Stimulated activated CD4-positive, alpha-beta T cell treated with anti-CD3 and anti-CD28 coated beads, Interleukin-2, amount 100 ng/mL, for 4 hours (primary cell): ENCODE measurements around the gene PLPPR1.
"Not testable (repeated sequence)": the region's sequence is repeated elsewhere in the genome, so short reads cannot be mapped to it uniquely, and the experiment has no call there.

Source experiments
- DNase-seq: peaks from one replicate; pipeline ENCODE4 v3.0.0-alpha.2; 2020; ENCODE audit warnings: low read depth

The PLPPR1 gene

GRCh38 chr9:101121836-101122399, 93.4 kb downstream of the PLPPR1 start:
- no peak for DNase-seq

GRCh38 chr9:101126556-101126955, 98.0 kb downstream of the PLPPR1 start:
- no peak for DNase-seq

DNA sequence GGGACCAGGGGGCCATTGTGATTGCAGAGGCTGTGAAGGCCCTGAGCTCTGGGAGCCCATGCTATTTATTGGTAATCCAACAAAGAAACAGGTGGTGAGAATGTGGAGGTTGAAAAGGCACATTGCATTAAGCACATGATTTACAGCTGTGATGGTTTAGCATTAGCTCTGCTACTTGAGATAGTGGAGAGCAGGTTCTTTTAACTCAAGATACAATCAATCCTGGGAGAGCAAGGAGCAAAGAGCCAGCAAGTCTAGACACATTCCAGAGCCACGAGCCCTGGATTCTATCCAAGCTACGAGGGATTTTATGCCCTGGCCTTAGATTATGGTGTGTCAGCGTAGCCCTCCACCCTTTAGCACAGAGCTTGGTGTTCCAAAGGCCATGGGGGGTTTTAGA, 98.8 kb downstream of the PLPPR1 start:
- not testable (repeated sequence) for DNase-seq

GRCh38 chr9:101128623-101129022, 100.1 kb downstream of the PLPPR1 start:
- no peak for DNase-seq

DNA sequence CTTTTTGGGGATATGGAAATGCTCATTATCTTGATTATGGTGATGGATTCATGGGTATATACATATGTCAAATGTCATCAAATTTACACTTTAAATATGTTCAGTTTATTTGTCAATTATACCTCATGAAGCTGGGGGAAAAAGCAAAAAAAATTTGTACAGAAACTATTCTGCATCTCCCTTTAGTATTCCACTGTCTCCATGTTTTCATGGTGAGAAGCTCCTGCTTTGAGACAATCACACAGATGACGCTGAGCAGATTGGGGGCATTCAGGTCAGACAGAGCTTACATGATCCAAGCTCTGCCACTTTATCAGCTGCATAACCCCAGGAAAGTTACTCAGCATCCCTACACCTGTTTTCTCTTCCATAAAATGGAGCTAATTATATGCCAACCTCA, 101.5 kb downstream of the PLPPR1 start:
- DNase-seq = no peak

GRCh38 chr9:101131326-101131725, 102.8 kb downstream of the PLPPR1 start:
- no peak for DNase-seq

- no peak for DNase-seq
Measured at GRCh38 chr9:101132801-101133200, 104.3 kb downstream of the PLPPR1 start.

- no peak for DNase-seq
Measured at GRCh38 chr9:101138509-101138908, 110.0 kb downstream of the PLPPR1 start.

DNA sequence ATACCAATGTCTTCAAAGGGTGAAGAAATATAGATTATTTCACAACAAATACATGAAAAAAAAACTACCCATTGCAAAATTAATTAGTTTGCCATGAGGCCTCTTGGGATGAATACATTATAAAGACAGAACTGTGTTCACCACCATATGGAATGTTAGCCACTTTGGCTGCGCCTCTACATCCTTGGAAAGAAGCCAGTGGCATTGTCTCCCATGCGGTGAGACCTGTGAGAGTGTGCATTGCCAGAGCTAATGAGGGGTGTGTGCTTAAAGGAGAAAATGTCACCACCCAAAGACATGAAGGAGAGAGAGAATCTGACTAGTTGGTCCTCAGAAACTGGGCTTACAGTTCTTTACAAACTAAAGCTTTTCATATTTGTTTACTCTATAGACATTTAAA, 110.6 kb downstream of the PLPPR1 start:
- DNase-seq = no peak

DNA sequence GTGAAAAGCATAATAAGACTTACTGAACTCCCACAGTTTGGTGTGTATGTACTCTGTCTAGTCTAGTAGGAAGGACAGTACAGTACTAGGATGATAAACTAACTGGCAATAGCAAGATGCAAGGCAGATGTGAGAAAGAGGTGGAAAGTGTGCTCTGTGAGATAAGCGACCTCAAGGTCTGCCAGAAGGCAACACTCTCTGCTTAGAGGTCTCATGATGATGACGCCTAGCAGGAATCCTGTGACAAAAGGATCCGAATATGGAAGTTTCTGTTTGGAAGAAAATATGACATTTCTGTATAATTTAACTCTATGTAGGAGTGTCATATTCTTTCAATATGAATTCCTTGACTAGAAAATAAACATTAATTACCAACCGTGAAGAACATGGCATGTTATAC, 112.2 kb downstream of the PLPPR1 start:
- DNase-seq = no peak

- no peak for DNase-seq
Measured at GRCh38 chr9:101146508-101146907, 118.0 kb downstream of the PLPPR1 start.

GRCh38 chr9:101148344-101148743, 119.8 kb downstream of the PLPPR1 start:
- no peak for DNase-seq

DNA sequence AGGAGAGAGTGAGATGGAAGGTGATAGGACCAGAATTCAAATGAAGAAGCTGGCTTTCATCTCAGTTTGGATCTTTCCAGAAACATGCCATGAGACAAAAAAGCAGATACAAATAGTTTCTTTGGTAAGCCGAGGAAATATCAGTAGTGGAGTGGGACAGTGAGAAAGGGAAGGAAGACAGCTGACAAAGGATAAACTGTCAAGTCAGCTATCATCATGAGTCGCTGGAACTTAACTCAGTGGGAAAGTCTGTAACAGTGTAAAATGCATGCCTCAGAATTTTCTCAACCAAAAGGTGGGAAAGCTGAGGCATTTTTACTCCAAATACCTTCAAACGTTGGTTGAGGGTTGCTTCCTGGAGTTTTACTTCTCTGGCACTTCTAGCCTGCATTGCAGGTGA, 129.8 kb downstream of the PLPPR1 start:
- no peak for DNase-seq

- DNase-seq = no peak
Measured at GRCh38 chr9:101162231-101162630, 133.7 kb downstream of the PLPPR1 start.

DNA sequence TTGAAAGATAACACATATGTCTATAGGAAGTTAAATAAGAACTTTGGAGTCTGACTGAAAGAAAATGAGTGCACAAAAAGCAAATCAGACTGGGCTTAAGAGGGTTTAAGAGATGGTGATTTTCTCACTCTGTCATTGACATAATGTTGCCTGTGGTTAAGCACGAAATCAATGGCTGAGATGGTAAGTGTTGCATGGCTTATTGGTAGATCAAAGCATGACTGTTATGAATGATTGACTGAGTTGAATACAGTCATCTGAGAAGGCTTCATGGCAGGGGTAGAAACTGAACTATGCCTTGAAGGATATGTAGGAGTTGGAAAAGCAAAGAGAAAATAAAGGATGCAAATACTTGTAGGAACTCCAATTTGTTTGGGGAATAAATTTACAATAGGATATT, 136.6 kb downstream of the PLPPR1 start:
- DNase-seq = no peak

DNA sequence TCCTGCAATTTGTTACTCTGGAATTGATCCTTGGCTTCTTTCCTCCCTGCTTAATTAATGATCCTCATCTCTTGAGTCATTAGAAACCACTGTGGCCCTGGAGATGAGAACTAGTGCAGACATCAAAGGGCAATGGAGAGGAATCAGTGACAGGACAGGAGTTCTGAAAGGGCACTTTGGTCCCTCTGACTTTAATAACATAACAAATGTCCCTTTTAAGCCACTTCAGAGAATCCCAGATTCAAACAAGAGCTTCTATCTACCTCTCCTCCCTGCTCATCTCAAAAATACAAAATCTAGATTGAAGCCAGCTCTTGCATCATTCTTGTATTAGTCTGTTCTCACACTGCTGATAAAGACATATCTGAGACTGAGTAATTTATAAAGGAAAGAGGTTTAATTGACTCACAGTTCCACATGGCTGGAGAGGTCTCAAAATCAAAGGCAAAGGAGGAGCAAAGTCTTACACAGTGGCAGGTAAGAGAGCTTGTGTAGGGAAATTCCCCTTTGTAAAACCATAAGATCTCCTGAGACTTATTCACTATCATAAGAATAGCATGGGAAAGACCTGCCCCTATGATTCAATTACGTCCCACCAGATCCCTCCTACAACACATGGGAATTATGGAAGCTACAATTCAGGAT, 139.1 kb downstream of the PLPPR1 start:
- no peak for DNase-seq

DNA sequence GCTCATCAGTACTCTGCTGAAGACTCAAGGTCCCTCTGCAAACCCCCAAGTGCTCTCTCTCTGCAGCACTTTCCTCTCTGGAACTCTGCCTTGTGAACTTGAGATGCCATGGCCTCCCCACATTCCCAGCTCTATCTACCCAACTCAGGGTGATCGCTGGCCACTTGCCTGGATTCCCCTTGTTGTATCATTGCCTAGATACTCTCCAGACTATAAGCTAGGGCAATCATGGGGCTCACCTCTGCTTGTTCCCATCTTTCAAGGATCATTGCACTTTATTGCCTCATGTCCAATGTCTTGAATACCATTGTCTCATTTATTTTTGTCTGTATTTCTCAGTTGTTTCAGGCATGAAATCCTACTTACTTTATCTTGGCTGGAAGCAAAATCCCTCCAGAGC, 144.1 kb downstream of the PLPPR1 start:
- DNase-seq = no peak

- no peak for DNase-seq
Measured at GRCh38 chr9:101173907-101174306, 145.4 kb downstream of the PLPPR1 start.

DNA sequence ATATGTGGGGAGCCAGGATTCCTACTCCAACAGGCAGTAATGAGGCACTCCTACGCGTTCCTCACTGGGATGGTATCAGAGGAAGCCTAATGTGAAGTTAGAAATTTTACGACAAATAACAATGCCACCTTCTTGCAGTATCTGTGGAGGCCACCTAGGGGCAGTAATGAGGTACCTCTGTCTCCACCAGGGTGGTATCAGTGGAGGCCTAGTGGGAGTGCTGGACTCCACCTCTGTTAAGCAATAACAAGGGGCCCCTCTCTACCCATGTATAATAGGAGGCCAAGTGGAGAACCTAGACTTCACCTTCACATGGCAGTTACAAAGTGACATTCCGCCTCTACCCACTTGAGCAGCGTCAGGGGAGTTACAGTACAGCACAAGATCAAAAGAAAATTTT, 147.9 kb downstream of the PLPPR1 start:
- no peak for DNase-seq

GRCh38 chr9:101184813-101185278, 156.3 kb downstream of the PLPPR1 start:
- no peak for DNase-seq

DNA sequence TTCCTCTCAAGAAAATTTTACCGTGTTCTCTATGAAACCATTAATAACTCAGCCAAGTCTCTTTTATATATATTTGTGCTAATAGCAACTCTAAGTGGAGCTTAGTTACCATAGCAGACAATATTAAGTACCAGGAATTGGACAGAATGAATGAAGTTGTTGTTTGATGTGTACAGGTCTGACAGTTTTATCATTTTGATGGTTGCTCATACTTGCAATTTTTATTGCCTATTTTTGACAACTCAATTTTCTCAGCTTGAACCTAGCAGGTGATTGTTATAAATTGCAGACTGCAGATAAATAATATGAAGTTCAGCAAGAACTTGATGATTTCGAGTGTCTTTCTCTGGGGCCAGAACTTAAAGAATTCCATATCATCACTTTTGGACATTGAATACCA, 163.2 kb downstream of the PLPPR1 start:
- no peak for DNase-seq

DNA sequence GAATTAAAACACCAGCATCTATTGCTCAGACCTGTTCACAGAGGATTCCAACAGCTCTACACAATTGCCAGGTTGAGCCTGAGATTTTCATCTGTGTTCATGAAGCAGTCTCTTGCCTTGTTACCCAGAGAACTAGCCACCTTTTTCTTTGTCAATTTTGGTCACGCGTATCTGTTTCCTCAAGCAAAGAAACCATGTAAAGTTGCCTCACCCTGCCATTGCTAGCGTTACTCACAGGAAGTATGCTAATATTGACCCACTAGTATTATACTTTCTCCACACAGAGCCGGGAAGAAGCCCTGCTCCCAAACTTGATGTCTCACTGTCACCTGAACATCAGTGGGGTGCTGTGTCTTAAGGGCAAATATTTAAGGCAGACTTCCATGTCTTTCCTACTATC, 168.5 kb downstream of the PLPPR1 start:
- DNase-seq = no peak

- DNase-seq = no peak
Measured at GRCh38 chr9:101200852-101201251, 172.3 kb downstream of the PLPPR1 start.

GRCh38 chr9:101201630-101202029, 173.1 kb downstream of the PLPPR1 start:
- no peak for DNase-seq
